Right lobe of liver (tissue), 4 donors: ENCODE measurements around the gene ATP6V1G1.
"Not testable (repeated sequence)": the region's sequence is repeated elsewhere in the genome, so short reads cannot be mapped to it uniquely, and the experiment has no call there.

Source experiments
- CTCF ChIP-seq, 4 donors: fragments of 200-600 bp in 3 of 4; fragments of 450-650 bp in 1 of 4; IDR thresholded peaks; one replicate each; pipeline versions ENCODE4 v1.5.1 to v1.8.0; 2016 to 2022; ENCODE audit warnings: antibody characterized with exemption in 4 of 4, mild to moderate bottlenecking in 2 of 4
- POLR2A ChIP-seq: fragments of 450-650 bp; IDR thresholded peaks from one replicate; pipeline ENCODE4 v1.6.1; 2017; ENCODE audit warnings: antibody characterized with exemption, mild to moderate bottlenecking
- donor health status: DM: no; HTN: no; CAD: no.
- donor health status: DM: no; HTN: no; CAD: no.
- donor health status: DM: no; HTN: yes; CAD: no.

- not testable (repeated sequence) for TF ChIP-seq CTCF (IDR thresholded peaks at IDR 0.05); POLR2A
These were observed 10.8 kb upstream of the ATP6V1G1 start for GRCh38 chr9:114576779-114577178.
